Psoas muscle (tissue), 8 donors: Measurements from ENCODE around the gene SGCD. TPM values are rescaled to one million over a fixed set of nuclear protein-coding genes. Genes with fewer than 3 reads are reported as not detected.
A peak's percentile ranks its signal among the peaks of the same experiment; 100 is the strongest.

ENCODE experiments used
- ATAC-seq, 4 donors: fragments of 200-7000 bp; cut with Tn5 transposase; one replicate each; pipeline ENCODE4 v1.9.1; 2020; ENCODE audit warnings: moderate library complexity in 3 of 4, mild to moderate bottlenecking in 2 of 4
- DNase-seq, 2 donors: peaks; one replicate each; pipeline ENCODE4 v3.0.0-alpha.2; 2020
- H3K27ac ChIP-seq: fragments of 200-600 bp; one replicate; pipeline ENCODE4 v1.8.0; 2022
- H3K27me3 ChIP-seq, 3 donors: fragments of 200-600 bp in 1 of 3; one replicate each; pipeline versions ENCODE4 v1.6.1 to v1.8.0; 2013 to 2022; ENCODE audit warnings: low read length in 2 of 3, mild to moderate bottlenecking in 2 of 3, moderate library complexity in 1 of 3; ENCODE audit not compliant: insufficient read depth in 3 of 3
- H3K36me3 ChIP-seq, 2 donors: fragments of 200-600 bp in 1 of 2; one replicate each; pipeline versions ENCODE4 v1.6.1 to v1.8.0; 2013 to 2022; ENCODE audit warnings: low read depth in 1 of 2, mild to moderate bottlenecking in 1 of 2, moderate library complexity in 1 of 2; ENCODE audit not compliant: insufficient read depth in 1 of 2
- H3K4me1 ChIP-seq: fragments of 200-600 bp; one replicate; pipeline ENCODE4 v1.8.0; 2022
- H3K4me3 ChIP-seq: fragments of 200-600 bp; one replicate; pipeline ENCODE4 v1.8.0; 2022; ENCODE audit warnings: mild to moderate bottlenecking
- H3K9me3 ChIP-seq: fragments of 200-600 bp; one replicate; pipeline ENCODE4 v1.8.0; 2022
- CTCF ChIP-seq: fragments of 200-600 bp; IDR thresholded peaks from one replicate; pipeline ENCODE4 v1.8.0; 2022; ENCODE audit warnings: antibody characterized with exemption
- WGBS, 3 donors: extraction: QIAGEN DNeasy Blood & Tissue Kit; methylation state at CpG; one replicate each; pipeline versions ENCODE4 v1.1.6 to v1.1.7; 2013; 5-methylcytosine and 5-hydroxymethylcytosine counted together
- intact Hi-C, 2 donors: fragments of 100-400 bp; cut with DNase I; formaldehyde crosslinking; loops; one replicate each; pipeline versions ENCODE4 v1.11.0 to v1.14.2; 2022
- polyA plus RNA-seq, 3 donors: library from polyadenylated mRNA; stranded (reverse); fragments of 200-250 nt; gene quantifications; one replicate each; pipeline ENCODE4 v1.2.3, GENCODE V29; 2013
- total RNA-seq, 4 donors: library from RNA; stranded (reverse); fragmentation: NEBNext Ultra II Directional in 2 of 4; extraction: Animal tissue kit (Norgen Biotek cat#: 25700) in 2 of 4; gene quantifications; one replicate each; pipeline versions ENCODE4 v1.2.1 to v1.2.4, GENCODE V29; 2021 to 2023
- donor health status: healthy with polysubstance abuse.
- donor health status: DM: no; HTN: no; CAD: no; lungs with moderate emphysema.
- donor health status: Bipolar disorder and iron deficiency.
- donor health status: healthy.
- donor health status: DM: yes; HTN: yes; CAD: no.
- donor health status: DM: no; HTN: no; CAD: no.
- donor health status: DM: no; HTN: no; CAD: no.
- donor health status: DM: yes; HTN: yes; CAD: no.

Gene SGCD
- total and polyA plus RNA-seq, 7 donors, result 13.2 to 51.5 (median 33.2) TPM

- peaks cover 0 to 10% of the 10 kb centered on the region in 2 donors for H3K36me3 ChIP-seq
- no peak for ATAC-seq
- no peak overlapping the region for H3K27ac ChIP-seq
- TF ChIP-seq CTCF, result no peak
- intact Hi-C loops, result no loop called here
- no peak overlapping the region for H3K4me3 ChIP-seq
- peaks cover 22% of the 10 kb centered on the region for H3K4me1 ChIP-seq
- DNase-seq, result no peak
- WGBS, 3 donors, result 86 to 88% (median 87%) methylated on average over 3 of the region's 3 CpGs
- no peaks in the 10 kb centered on the region for H3K9me3 ChIP-seq
- H3K27me3 ChIP-seq, result no peaks in the 10 kb centered on the region
Observed at GRCh38 chr5:156361436-156362109, 34.6 kb downstream of the SGCD start.

GRCh38 chr5:156363861-156364260 lies 36.9 kb downstream of the SGCD start:
- 81 to 87% (median 86%) methylated on average over 2 of the region's 2 CpGs for WGBS, 3 donors
- Histone ChIP-seq H3K9me3 (no peaks in the 10 kb centered on the region), H3K4me3 (no peak overlapping the region), H3K27ac (no peak overlapping the region), H3K27me3 (no peaks in the 10 kb centered on the region), H3K4me1 (peaks cover 24% of the 10 kb centered on the region), H3K36me3 (peaks cover 0 to 10% of the 10 kb centered on the region in 2 donors)
- DNase-seq (no peak), ATAC-seq (no peak)
- intact Hi-C loops, result no loop called here
- no peak for TF ChIP-seq CTCF

- intact Hi-C loops, result no loop called here
Observed at GRCh38 chr5:156366521-156366920, 39.6 kb downstream of the SGCD start.

GRCh38 chr5:156367597-156367996 lies 40.6 kb downstream of the SGCD start:
- WGBS, 3 donors, result 41 to 49% (median 48%) methylated on average over 3 of the region's 3 CpGs
- Histone ChIP-seq H3K4me1 (peaks cover 21% of the 10 kb centered on the region), H3K27me3 (no peaks in the 10 kb centered on the region), H3K4me3 (no peak overlapping the region), H3K9me3 (no peaks in the 10 kb centered on the region), H3K27ac (peak overlapping the region; percentile 27), H3K36me3 (peaks cover 0 to 10% of the 10 kb centered on the region in 2 donors)
- intact Hi-C loops, result loop anchor here in 1 of 2 donors (1.0 kb wide), 1 partner anchor 15 kb away; no protein-coding TSS in a partner anchor
- ATAC-seq (peak; percentile 95 to 99 (median 98)), DNase-seq (peak; percentile 45 to 69)
- no peak for TF ChIP-seq CTCF

More at GRCh38 chr5:156366521-156366920, 39.6 kb downstream of the SGCD start:
- peaks cover 0 to 10% of the 10 kb centered on the region in 2 donors for H3K36me3 ChIP-seq
- H3K27ac ChIP-seq, result no peak overlapping the region
- no peak for TF ChIP-seq CTCF
- H3K4me3 ChIP-seq, result no peak overlapping the region
- ATAC-seq (no peak), DNase-seq (no peak)
- no peaks in the 10 kb centered on the region for H3K27me3 ChIP-seq
- peaks cover 21% of the 10 kb centered on the region for H3K4me1 ChIP-seq
- H3K9me3 ChIP-seq, result no peaks in the 10 kb centered on the region
